GM19395 (cell line): Measurements from ENCODE around the gene TRUB1.

Source experiments
- ATAC-seq: cut with Tn5 transposase; IDR thresholded peaks from one replicate; pipeline ENCODE4 v1.9.1; 2021; ENCODE audit warnings: mild to moderate bottlenecking, moderate library complexity; ENCODE audit not compliant: unreplicated experiment

Gene TRUB1

DNA sequence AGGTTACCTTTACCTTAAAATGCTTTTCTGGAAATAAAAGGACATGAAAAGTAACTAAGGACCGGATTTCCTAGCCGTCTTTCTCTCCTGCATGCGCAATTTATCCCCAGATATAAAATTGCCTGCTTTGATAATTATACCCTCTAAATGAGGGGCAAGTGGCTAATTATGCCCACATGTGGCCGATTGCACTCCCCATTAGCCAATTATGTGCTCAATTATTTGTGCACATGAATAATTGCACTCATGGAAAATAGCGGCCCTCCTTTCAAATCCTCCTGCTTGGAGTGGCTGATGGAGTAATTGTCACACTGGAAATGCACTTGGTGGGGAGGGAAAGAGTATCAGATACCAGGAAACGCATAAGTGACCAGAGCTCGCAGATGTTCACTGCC is 88.7 kb downstream of the TRUB1 start:
- no peak for ATAC-seq
